Hepatocyte (in vitro differentiated cells): ENCODE measurements around the gene PARP1.

ENCODE experiments used
- CTCF ChIP-seq: fragments of 200-600 bp; sonication (generic); IDR thresholded peaks from 2 replicates; pipeline ENCODE4 v1.5.1; 2016; ENCODE audit warnings: antibody characterized with exemption, mild to moderate bottlenecking; ENCODE audit not compliant: poor library complexity
- EZH2 ChIP-seq: fragments of 200-600 bp; sonication (generic); IDR thresholded peaks from 2 replicates; pipeline ENCODE4 v1.6.1; 2016; ENCODE audit warnings: antibody characterized with exemption, mild to moderate bottlenecking, borderline replicate concordance
- EZH2phosphoT487 ChIP-seq: fragments of 200-600 bp; sonication (generic); IDR thresholded peaks from one replicate; pipeline ENCODE4 v1.6.1; 2018; ENCODE audit warnings: antibody characterized with exemption, mild to moderate bottlenecking, low read depth, moderate library complexity; ENCODE audit not compliant: unreplicated experiment, severe bottlenecking

GRCh38 chr1:226351709-226352108 lies 56.2 kb downstream of the PARP1 start:
- TF ChIP-seq CTCF (no peak), EZH2 (no peak), EZH2phosphoT487 (no peak)
